SK-N-SH treated with all-trans-retinoic acid at 6 μM for 48 hours (cell line): Measurements from ENCODE around the gene PSME1.

Experiments used
- ARNTL ChIP-seq: fragments of 450-650 bp; formaldehyde crosslinking; IDR thresholded peaks from 2 replicates; pipeline ENCODE4 v1.5.0; 2020; ENCODE audit warnings: low read depth, mild to moderate bottlenecking, moderate library complexity, borderline replicate concordance
- BACH2 ChIP-seq: fragments of 250-450 bp; sonication (Bioruptor Pico); IDR thresholded peaks from 2 replicates; pipeline ENCODE4 v1.9.0; 2021; ENCODE audit warnings: mild to moderate bottlenecking, borderline replicate concordance
- ESRRG ChIP-seq: fragments of 250-450 bp; sonication (Bioruptor Pico); IDR thresholded peaks from 2 replicates; pipeline ENCODE4 v1.6.1; 2021; ENCODE audit warnings: mild to moderate bottlenecking
- ISL1 ChIP-seq: fragments of 250-450 bp; sonication (Bioruptor Pico); IDR thresholded peaks from 2 replicates; pipeline ENCODE4 v2.1.2; 2022; ENCODE audit warnings: mild to moderate bottlenecking, moderate library complexity
- PPARA ChIP-seq: fragments of 250-450 bp; sonication (Bioruptor Pico); IDR thresholded peaks from 2 replicates; pipeline ENCODE4 v1.5.0; 2020; ENCODE audit warnings: mild to moderate bottlenecking, borderline replicate concordance
- RARB ChIP-seq: fragments of 250-450 bp; sonication (Bioruptor Pico); IDR thresholded peaks from 2 replicates; pipeline ENCODE4 v1.8.0; 2021; ENCODE audit warnings: mild to moderate bottlenecking, moderate library complexity
- ZC3H10 ChIP-seq: fragments of 250-450 bp; sonication (Bioruptor Pico); IDR thresholded peaks from 2 replicates; pipeline ENCODE4 v1.5.1; 2021; ENCODE audit warnings: mild to moderate bottlenecking, moderate library complexity
- ZFP3 ChIP-seq: fragments of 250-450 bp; sonication (Bioruptor Pico); IDR thresholded peaks from 2 replicates; pipeline ENCODE4 v1.5.0; 2020; ENCODE audit warnings: mild to moderate bottlenecking, moderate library complexity
- ZNF565 ChIP-seq: fragments of 450-650 bp; formaldehyde crosslinking; conservative IDR thresholded peaks from 2 replicates; pipeline ENCODE4 v1.5.0; 2020; ENCODE audit warnings: low read depth, mild to moderate bottlenecking, moderate library complexity

DNA sequence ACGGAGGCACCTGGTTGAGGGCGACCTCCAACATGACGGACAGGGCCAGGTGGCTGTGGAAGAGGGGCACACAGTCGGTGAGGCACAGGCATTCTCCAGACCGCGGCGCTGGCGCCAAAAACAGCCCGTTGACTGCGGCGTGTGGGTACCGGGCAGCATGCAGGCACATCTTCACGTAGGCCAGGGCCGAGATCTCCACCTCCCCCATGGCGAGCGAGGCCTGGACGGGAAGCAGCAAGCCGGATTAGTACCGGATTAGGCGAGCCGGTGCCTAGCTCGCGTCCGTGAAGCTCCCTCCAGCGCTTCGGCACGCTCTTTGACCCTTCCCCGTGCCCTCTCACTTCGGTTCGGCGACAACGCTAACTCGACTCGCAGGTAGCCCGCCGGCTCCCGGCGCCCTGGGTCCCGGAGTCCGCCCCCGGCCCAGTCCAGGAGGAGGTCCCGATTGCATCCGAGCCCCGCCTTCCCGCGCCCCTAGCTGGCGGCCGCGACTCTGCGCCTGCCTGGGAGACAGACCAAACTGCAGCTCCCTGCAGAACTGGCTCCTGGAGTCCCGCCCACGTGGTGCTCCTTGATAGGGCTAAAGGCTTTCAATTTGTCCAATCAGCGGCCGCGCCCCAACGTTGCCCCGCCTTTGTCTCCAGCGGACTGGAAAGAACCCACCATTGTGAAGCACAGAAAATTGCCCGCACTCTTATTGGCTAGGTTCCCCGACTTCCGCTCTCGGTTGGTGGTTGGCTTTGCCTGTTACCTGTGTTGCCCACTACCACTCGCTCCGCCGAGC lies 5.3 kb downstream of the PSME1 start, which contains the start of gene EMC9:
- no peak for TF ChIP-seq RARB
- TF ChIP-seq PPARA (CRISPR knock-in tag), result no peak
- no peak for TF ChIP-seq BACH2 (CRISPR knock-in tag)
- TF ChIP-seq ZC3H10 (CRISPR knock-in tag), result no peak
- TF ChIP-seq ARNTL (CRISPR knock-in tag), result no peak
- TF ChIP-seq ESRRG (CRISPR knock-in tag), result no peak
- no peak for TF ChIP-seq ZNF565 (CRISPR knock-in tag)
- no peak for TF ChIP-seq ZFP3 (CRISPR knock-in tag)
- no peak for TF ChIP-seq ISL1
